HG02678 (cell line): ENCODE measurements around the gene EIF5.
"Not testable (repeated sequence)": the region's sequence is repeated elsewhere in the genome, so short reads cannot be mapped to it uniquely, and the experiment has no call there.

Experiments
- ATAC-seq: cut with Tn5 transposase; IDR thresholded peaks from one replicate; pipeline ENCODE4 v1.9.1; 2021; ENCODE audit warnings: mild to moderate bottlenecking, moderate library complexity; ENCODE audit not compliant: unreplicated experiment

EIF5 gene

DNA sequence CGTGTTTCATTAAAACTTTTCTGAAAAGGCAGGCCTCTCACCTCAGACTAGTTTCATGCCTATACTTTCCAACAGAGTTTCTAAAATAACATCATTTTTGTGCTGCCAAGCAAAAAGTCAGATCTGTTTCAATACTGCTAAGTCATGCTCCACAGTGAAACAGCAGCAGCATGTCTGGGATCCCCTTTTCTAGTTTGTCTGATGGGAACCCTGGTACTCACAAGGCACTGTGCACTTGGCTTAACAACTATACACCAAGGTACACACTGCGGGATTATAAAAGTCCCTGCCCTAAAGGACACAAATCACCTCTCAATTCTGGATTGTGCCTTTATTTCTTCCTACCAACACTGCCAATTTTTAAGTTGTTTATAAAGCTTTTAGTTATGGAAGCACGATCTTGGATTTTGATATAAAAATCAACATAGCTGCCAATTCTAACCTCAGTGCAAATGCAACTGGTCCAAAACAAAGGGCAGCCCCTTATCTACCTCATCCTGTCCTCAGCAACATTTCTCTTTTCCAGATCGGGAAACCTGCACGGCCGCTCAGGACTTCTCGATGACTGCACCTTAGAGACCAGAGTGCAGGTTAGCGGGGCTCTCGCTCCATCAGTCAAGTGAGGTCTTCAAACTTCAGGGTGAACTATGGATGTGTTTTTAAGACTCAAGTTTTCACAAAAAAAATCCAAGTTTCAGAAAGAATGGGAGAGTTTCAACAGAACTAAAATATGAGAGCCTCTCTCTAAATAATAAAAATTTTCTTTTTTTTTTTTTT, 1.7 kb upstream of the EIF5 start:
- no peak for ATAC-seq

DNA sequence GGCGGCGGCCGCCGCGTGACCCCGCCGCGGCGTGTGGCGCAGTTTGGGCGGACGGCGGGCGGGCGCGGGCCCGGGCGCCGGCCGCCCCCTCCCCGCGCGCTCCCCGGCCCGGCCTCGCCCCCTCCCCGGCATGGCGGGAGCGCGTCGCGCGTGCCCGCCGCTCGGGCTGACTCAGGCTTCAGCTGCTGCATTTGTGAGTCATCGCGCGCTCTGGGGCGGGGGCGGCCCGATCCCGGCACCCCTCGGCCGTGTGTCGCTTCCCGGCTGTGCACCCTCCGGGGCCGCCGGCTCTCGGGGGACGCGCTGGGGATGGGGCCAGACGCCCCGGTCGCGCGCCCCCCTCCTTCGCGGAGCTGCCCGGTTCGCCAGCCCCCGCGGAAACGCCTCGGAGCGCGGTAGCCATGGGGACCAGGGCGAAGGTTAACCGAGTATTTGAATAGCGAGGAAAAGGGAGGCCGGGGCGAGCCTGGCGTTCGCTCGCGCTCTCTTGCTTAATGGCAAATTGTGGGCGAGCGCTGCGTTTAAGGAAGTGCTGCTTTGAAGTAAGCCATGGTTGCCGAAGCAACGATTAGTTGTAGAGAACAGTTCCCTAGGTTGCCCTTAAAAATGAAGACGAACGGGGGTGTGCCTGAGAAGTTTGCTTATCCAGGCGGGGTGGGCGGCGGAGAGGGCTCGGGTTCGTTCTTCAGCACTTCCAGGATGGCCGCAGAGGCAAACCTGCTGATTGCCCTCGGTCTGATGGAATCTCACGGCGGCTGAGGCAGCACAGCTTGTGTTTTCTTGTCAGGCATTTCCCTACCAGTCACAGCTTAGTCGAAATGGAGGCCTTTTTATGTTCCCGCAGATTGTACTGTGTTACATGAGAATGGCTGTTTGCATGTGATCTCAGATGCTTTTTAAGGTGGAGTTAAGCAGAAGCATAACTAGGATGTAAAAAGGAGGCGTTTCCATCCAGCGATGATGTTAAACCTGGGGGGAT, 896 bp downstream of the EIF5 start:
- peak; percentile 23 for ATAC-seq

DNA sequence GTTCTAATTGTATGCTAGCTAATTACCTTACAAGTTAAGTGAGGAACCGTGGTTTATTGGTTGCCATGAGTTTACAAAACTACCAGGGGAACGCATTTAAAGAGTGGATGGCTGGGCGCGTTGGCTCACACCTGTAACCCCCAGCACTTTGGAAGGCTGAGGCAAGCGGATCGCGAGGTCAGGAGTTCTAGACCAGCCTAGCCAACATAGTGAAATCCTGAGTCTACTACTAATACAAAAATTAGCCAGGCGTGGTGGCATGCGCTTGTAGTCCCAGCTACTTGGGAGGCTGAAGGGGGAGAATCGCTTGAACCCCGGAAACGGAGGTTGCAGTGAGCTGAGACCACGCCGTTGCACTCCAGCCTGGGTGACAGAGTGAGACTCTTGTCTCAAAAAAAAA, 2.2 kb downstream of the EIF5 start:
- no peak for ATAC-seq

DNA sequence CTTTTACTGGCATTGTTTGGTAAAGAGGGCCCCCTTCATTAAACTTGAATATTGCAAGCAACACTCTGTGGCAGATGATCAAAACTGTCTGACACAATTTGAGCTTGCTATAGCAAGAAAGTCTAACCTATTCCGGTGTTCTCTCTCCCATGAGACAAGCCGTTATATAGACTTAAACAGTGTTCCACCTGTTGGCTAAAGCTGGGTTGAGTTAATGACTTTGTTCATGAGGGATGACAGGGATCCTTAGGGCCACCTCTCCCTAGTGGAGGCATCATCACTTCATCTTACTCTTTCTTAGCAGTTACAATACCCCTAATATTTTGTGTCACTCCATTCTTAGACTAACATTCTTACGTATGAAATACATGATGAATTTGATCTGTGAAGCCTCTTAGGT, 3.8 kb downstream of the EIF5 start:
- ATAC-seq, result no peak

DNA sequence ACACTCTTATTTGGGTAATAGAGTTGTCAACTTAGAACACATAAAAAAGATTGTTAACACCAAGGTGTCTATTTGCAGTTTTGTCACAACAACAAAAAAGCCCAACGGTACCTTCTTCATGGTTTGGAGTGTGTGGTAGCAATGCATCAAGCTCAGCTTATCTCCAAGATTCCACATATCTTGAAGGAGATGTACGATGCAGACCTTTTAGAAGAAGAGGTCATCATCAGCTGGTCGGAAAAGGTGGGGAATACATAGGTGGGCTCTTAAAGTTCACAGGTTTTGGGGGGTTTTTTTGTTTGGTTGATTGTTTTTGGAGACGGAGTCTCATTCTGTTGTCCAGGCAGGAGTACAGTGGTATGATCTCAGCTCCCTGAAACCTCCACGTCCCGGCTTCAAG, 5.5 kb downstream of the EIF5 start:
- no peak for ATAC-seq

DNA sequence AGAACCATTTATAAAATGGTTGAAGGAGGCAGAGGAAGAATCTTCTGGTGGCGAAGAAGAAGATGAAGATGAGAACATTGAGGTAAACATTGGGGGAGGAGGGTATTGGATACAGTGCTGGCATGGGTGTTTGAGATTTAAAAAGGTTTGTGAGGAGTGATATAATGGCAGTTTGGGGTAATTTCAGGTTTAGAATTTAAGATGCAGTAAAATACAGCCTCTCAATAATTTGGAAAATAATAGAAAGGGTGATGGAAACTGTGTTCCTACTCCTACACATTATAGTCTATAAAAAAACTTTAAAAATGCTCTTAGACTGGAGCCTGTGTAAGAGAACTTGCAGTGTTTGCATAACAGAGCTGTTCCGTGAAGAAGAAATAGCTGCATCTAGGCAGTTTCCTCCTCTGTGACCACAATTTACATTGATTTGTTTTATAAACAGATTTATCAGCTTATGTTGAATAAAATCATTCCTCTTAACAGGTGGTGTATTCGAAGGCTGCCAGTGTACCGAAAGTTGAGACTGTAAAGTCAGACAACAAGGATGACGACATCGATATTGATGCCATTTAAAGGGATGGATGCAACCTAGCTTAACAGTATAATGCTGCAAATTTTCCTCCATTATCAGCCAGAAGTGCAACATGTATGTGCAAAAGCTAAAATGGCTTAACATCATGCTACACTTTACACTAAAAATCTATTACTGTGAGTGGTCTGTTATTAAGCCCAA, 6.6 kb downstream of the EIF5 start:
- no peak for ATAC-seq

DNA sequence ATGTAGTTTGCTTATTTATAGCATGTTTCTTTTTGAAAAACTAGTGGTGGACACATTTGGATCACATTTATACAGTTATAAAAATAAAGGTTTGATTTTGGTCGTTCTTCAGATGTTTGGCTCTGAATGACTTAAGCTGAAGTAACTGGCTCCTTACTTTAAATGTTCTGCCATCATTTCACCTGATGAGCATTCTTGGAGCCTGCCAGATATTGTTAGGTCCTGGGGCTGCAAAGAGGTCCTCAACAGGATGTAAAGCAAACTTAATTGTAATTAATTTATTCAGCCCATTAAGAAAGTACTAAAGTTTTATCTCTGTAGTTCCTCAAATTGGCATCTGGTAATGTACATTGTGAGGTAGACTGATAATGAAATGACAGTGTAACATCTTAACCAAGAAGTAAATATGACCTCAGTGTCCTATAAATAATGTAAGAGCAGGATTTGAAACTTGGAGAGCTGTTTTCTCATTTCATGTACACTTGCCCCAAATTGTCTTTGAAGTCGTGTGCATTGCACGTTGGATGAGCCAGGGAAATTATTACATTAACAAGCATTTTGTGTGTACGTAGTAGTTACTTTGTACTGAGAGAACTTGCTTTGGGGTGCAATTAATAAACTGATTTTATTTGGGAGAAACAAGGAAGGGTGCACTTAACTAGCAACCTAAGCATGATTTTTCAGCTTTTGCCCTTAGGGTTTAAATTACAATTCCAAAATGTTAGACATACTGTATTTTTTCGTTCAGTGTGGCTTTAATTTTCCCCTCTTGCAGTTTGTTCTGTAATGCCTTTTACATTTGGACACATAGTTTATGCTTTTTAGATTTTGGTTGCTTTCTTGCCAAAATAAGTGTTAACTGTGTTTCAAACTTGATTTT, 7.5 kb downstream of the EIF5 start:
- ATAC-seq, result no peak

DNA sequence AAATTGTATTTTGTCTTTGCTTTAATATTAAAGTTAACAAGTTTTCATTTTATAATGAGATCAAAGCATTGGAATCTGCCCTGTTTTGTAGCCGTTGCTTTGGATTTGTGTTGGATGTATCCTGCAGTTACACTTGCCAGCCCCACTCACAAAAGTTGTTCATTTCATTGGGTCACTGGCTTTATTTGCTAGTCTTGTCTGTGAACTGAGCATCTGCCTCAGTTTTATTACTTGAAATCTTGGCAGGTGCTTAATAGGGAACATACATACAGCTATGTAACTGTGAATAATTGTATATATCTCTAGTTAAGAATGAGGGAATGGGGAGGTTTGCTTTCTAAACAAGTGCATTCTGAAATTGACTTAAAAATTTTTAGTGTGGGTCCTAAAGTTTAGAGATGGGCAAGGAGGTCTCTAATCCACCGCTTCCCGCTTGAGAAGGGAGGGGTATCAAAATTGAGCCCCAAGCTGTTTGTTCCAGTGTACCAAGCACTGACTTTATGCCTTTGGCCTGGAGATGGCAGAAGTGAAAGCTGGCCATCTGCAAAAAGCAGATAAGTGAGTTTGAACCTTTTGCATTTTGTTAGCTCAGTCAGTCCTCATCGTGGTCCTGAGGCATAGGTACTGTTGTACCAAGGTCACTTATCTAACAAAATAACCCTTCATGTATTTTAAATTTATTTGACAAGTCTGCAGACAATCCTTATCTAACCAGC, 9.3 kb downstream of the EIF5 start:
- no peak for ATAC-seq

DNA sequence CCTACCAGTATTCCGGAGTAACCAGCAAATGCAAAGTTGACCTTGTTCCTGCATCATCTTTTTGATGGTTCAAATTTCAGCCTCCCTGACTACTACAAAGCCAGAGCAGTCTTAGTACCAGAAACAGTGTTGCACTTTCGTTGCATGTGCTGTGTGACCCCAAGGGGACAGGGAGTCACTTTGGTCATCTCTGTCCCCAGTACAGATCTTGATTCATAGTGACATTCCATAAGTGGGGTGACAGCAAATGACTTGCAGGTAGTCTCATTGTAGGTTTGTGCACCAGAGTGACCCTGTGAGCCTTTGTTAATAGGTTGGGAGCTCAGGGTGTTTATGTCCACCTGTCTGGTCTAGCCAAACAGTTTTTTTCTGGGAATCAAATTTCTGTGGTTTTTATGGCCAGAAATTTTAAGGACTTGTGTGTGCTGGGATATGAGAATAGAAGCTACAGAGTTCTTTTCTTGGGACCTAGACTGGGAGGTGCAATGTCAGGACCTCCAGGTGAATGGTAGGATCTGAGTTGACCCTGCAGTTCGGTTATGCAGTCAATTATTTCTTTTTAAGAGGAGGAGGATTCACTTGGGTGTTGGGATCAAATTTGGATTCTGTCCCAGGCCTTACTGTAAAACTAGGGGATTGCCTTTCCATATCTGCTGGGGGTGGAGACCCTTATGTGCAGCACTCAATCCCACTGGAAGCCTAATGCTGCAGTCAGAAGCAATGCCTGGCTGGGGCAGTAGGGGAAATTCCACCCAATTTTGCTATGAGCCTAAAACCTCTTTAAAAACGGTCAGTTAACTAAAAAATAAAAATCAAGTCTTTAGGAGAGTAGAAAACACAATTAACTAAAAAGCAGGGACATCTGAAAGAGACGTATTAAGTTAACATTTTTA, 10.1 kb downstream of the EIF5 start:
- no peak for ATAC-seq

DNA sequence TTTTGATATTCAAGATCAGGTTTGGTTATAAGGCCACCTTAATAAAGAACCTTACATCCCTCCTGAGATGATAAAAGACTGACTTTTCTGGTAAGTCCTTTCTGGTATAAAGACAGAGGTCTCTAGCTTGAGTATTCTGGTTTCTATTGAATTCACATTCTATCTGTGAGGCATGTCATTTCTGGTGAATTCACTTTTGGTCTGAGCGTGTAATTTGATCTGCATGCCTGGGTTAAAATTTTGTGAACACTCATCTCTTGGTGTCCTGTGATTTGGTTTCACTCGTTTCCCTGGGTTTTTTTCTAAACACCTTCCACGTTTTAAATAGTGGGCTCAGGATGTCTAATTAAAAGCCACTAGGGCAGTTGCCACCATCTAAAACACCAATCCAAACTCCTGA, 12.2 kb downstream of the EIF5 start:
- ATAC-seq, result no peak

DNA sequence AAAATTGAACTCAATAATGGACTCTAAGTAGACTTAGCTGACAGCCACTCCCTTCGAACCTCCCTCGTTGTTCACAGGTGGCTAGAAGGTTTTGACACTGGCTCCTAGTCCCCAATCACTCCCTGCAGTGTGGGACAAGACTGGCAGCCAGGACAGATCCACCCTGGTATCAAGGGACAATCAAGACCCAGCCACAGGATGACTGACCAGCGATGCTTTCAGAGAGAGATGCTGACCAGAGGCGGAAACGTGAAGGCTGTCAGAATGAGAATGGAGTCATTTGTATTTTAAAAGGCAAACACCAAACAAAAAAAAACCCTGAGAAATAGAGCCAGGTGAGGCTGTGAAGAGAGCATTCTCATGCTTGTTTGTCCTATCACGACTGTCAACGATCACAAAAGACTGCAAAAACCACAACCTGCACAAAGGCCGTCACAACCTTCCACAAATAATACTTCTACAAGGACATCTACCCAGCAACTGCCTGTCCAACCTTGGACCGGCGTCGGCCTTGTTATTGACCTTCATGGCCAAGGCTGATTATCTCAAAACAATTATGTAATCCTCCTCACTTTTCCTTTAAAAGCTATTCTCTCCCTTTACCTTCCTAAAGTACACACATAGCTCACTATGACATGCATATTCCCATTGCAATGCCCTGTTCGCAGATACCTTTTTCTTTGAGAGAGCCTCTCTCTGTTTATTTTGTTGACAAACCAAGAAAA, 13.2 kb downstream of the EIF5 start:
- ATAC-seq, result no peak

DNA sequence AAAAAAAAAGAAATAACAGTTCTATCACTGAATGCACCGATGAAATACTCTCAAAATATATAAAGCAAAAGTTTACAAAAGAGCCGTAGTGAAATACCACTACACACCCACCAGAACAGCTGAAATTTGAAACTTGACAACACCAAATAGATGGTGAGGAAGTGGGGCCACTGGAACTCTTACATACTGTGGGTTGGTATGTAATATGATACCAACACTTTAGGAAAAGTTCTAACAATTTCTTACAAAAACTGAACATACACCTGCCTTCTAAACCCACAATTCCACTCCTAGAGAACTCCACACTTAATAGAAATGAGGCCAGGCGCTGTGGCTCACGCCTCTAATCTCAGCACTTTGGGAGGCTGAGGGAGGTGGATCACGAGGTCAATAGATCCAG, 14.1 kb downstream of the EIF5 start:
- ATAC-seq, result no peak

DNA sequence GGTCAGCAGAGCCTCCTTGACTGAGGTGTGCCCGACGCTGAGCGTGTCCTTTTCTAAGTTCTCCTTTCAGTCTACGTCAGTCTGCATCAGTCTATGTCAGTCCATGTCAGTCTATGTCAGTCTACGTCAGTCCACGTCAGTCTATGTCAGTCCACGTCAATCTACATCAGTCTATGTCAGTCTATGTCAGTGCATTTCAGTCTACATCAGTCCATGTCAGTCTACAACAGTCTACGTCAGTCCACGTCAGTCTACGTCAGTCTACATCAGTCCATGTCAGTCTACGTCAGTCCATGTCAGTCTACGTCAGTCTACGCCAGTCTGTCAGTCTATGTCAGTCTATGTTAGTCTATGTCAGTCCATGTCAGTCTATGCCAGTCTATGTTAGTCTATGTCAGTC, 15.9 kb downstream of the EIF5 start:
- ATAC-seq, result no peak

DNA sequence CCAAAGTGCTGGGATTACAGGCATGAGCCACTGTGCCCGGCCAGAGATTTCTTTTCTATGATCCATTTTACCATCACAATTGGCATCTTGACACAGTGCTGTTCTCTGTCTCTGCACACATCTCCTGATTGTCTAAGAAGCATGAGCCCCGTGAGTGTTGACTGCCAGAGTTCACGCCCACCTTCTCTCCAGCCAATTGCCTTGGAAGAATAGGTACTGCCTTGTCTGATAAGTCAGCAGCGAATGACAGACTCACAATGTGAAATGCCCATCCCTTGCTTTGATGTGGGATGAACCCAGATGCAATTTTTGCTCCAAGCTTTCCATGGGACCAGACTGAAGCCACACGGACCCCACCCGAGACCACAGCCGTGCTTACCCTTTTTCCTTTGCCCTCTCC, 19.3 kb downstream of the EIF5 start:
- ATAC-seq, result no peak

DNA sequence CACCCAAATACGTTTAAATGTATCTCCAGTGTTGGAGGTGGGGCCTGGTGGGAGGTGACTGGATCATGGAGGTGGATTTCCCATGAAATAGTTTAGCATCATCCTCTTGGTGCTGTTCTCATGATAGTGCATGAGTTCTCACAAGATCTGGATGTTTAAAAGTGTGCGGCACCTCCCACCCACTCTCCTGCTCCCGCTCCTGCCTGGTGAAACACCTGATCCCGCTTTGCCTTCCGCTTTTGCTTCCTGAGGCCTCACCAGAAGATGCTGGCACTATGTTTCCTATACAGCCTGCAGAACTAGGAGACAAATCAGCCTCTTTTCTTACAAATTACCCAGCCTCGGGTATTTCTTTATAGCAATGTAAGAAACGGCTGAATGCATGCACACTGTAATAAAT, 20.1 kb downstream of the EIF5 start:
- no peak for ATAC-seq

DNA sequence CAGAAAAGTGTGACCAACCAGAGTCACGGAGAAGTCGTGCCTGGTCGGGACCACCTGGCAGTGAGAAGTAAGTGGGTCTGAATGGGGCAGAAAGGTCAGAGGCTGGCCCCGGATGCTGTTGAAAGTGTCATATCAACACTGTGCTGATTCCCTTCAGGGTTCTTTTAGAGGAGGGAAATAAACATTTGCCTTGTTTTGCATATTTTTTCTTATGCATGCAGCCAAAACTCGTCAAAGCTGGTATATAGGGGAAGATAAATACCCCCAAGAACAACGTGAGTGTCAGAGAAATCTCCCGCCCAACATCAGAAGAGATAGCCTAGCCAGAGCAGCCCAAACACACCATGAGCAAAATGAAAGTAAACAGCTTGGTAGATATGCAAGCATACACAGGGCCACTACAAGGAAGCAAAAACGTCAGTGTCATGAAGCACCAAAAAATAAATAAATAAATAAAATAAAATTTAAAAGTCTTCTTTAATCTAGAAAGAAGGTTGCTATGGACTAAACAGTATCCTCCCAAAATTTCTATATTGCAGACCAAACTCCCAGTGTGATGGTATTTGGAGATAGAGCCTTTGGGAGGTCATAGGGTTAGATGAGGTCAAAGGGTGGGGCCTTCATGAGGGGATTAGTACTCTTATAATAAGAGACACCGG, 22.1 kb downstream of the EIF5 start:
- no peak for ATAC-seq

DNA sequence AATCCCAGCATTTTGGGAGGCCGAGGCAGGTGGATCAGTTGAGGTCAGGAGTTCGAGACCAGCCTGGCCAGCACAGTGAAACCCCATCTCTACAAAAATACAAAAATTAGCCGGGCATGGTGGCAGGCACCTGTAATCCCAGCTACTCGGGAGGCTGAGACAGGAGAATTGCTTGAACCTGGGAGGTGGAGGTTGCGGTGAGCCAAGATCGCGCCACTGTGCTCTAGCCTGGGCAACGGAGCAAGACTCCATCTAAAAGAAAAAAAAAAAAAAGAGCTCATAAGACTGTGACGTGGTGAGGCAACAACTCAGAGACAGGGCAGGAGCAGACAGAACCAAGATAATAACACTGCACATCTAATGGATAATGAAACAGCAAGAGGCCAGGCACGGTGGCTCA, 23.5 kb downstream of the EIF5 start:
- ATAC-seq, result not testable (repeated sequence)

DNA sequence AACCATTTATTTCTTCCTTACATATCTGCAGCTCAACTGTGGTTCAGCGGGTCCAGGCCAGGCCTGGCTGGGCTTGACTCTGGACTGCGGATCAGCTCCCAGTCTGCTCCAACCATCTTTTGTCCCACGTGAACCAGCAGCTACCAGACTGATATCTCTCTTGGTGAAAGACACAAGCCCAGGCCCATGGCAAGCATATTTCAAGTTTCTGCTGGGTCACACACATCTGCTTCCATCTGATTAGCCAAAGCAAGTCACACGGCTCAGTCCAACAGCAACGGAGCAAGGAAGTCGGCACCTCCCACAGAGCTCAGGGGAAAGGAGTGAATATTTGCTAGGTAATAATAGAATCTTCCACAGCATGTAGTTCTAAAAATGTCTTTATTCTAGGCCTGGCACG, 26.5 kb downstream of the EIF5 start:
- no peak for ATAC-seq
